A549 (cell line): Measurements from ENCODE around the gene GSG1L. TPM values are rescaled to one million over a fixed set of nuclear protein-coding genes. Genes with fewer than 3 reads are reported as not detected.
A peak's percentile ranks its signal among the peaks of the same experiment; 100 is the strongest.

ENCODE experiments used
- ATAC-seq, 2 experiments: fragments of 200-7000 bp in 1 of 2; fragments of >200 bp in 1 of 2; cut with Nextera tagmentation in 1 of 2; cut with Tn5 transposase in 1 of 2; 3 replicates each; pipeline versions ENCODE4 v1.8.0 to v1.9.1; 2018 to 2020; ENCODE audit warnings: mild to moderate bottlenecking in 1 of 2, moderate library complexity in 1 of 2
- CTCF ChIA-PET: fragments of 300-600 bp; sonication (Branson Sonifier 250); formaldehyde crosslinking; extraction: SDS; loops from one replicate; lab custom pipeline; 2021; ENCODE audit warnings: antibody characterized with exemption, inconsistent platforms; lab: Yijun Ruan, JAX
- POLR2A ChIA-PET: fragments of 350-600 bp; formaldehyde crosslinking; extraction: SDS; loops from one replicate; lab custom pipeline; 2021; ENCODE audit warnings: antibody characterized with exemption, inconsistent platforms; lab: Yijun Ruan, JAX
- DNase-seq, 2 experiments: peaks; one replicate each; pipeline versions ENCODE4 v3.0.0 to v3.0.0-alpha.2; 2011 to 2016; ENCODE audit warnings: low read depth in 1 of 2, low spot score in 1 of 2
- FAIRE-seq: peaks from 2 replicates; lab custom pipeline; 2011; peaks lifted over from hg19 to GRCh38; lab: Jason Lieb, UNC
- H3K27ac ChIP-seq, 2 experiments: fragments of >200 bp; sonication (Bioruptor Twin); formaldehyde crosslinking; 3 replicates each; pipeline ENCODE4 v1.5.1; 2016 to 2017
- H3K4me1 ChIP-seq: fragments of >200 bp; sonication (Bioruptor Twin); formaldehyde crosslinking; 3 replicates; pipeline ENCODE4 v1.6.1; 2016
- H3K4me2 ChIP-seq: fragments of >200 bp; sonication (Bioruptor Twin); formaldehyde crosslinking; 3 replicates; pipeline ENCODE4 v1.6.1; 2016
- H3K4me3 ChIP-seq: fragments of >200 bp; sonication (Bioruptor Twin); formaldehyde crosslinking; 3 replicates; pipeline ENCODE4 v1.5.1; 2016
- H3K9me3 ChIP-seq: fragments of >200 bp; sonication (Bioruptor Twin); formaldehyde crosslinking; 3 replicates; pipeline ENCODE4 v1.6.1; 2016
- CBX2 ChIP-seq: fragments of 200-600 bp; sonication (generic); IDR thresholded peaks from 2 replicates; pipeline ENCODE4 v1.6.1; 2016; ENCODE audit warnings: low read depth, mild to moderate bottlenecking, borderline replicate concordance
- CEBPB ChIP-seq, 2 experiments: fragments of >200 bp in 1 of 2; sonication (Bioruptor Twin) in 1 of 2; formaldehyde crosslinking in 1 of 2; IDR thresholded peaks; 2 replicates each; pipeline ENCODE4 v1.6.1; 2012 to 2016
- FOSB ChIP-seq: fragments of 250-450 bp; sonication (Bioruptor Pico); IDR thresholded peaks from 2 replicates; pipeline ENCODE4 v1.5.0; 2020; ENCODE audit warnings: mild to moderate bottlenecking, moderate library complexity
- FOSL2 ChIP-seq, 2 experiments: fragments of 450-650 bp in 1 of 2; fragments of >200 bp in 1 of 2; sonication (Bioruptor Twin) in 1 of 2; formaldehyde crosslinking; IDR thresholded peaks; 2 replicates each; pipeline versions ENCODE4 v1.5.0 to v1.6.1; 2016 to 2020; ENCODE audit warnings: mild to moderate bottlenecking in 1 of 2, moderate library complexity in 1 of 2
- FOXS1 ChIP-seq: fragments of 250-450 bp; sonication (Bioruptor Pico); IDR thresholded peaks from 2 replicates; pipeline ENCODE4 v1.5.0; 2020; ENCODE audit warnings: mild to moderate bottlenecking, moderate library complexity
- GATA3 ChIP-seq: IDR thresholded peaks from 2 replicates; pipeline ENCODE4 v1.6.1; 2012; ENCODE audit warnings: borderline replicate concordance
- HDAC2 ChIP-seq: fragments of 200-600 bp; sonication (generic); IDR thresholded peaks from 2 replicates; pipeline ENCODE4 v1.6.1; 2016
- HOXA7 ChIP-seq: fragments of 250-450 bp; sonication (Bioruptor Pico); IDR thresholded peaks from 2 replicates; pipeline ENCODE4 v1.5.0; 2020; ENCODE audit warnings: mild to moderate bottlenecking, moderate library complexity
- HOXB5 ChIP-seq: fragments of 250-450 bp; sonication (Bioruptor Pico); IDR thresholded peaks from 2 replicates; pipeline ENCODE4 v1.5.0; 2020; ENCODE audit warnings: mild to moderate bottlenecking, moderate library complexity
- JUN ChIP-seq, 2 experiments: fragments of >200 bp; sonication (Bioruptor Twin); formaldehyde crosslinking; IDR thresholded peaks; 2 replicates in 1 of 2; 3 replicates in 1 of 2; pipeline ENCODE4 v1.6.1; 2016 to 2017
- PHF8 ChIP-seq: fragments of 200-600 bp; sonication (generic); IDR thresholded peaks from 2 replicates; pipeline ENCODE4 v1.6.1; 2016; ENCODE audit warnings: low read depth, mild to moderate bottlenecking, antibody characterized with exemption, moderate library complexity, borderline replicate concordance
- RARB ChIP-seq: fragments of 250-450 bp; sonication (Bioruptor Pico); IDR thresholded peaks from 2 replicates; pipeline ENCODE4 v1.8.0; 2021; ENCODE audit warnings: mild to moderate bottlenecking, moderate library complexity
- ZFP36 ChIP-seq: fragments of 450-650 bp; IDR thresholded peaks from 2 replicates; pipeline ENCODE4 v1.6.1; 2014; ENCODE audit warnings: borderline replicate concordance; ENCODE audit not compliant: partially characterized antibody
- ZNF302 ChIP-seq: fragments of 250-450 bp; sonication (Bioruptor Pico); IDR thresholded peaks from 2 replicates; pipeline ENCODE4 v1.9.0; 2021; ENCODE audit warnings: inconsistent platforms, mild to moderate bottlenecking, moderate library complexity
- WGBS: methylation state at CpG from one replicate; pipeline ENCODE4 v1.1.6; 2017; ENCODE audit errors: missing lambda C conversion rate; 5-methylcytosine and 5-hydroxymethylcytosine counted together
- polyA plus RNA-seq, 4 experiments: library from polyadenylated mRNA; depleted of rRNA in 3 of 4; stranded (reverse); fragments of >200 nt; fragmentation: RNase III in 1 of 4; extraction: RNeasy Plus Mini Kit Qiagen cat#74134 plus additional on column Dnase treatment in 1 of 4; gene quantifications; 2 replicates in 3 of 4; 3 replicates in 1 of 4; pipeline ENCODE4 v1.2.3, GENCODE V29; 2011 to 2017
- TF ChIP-seq, protein P1 (sequence below): IDR thresholded peaks from 2 replicates; pipeline ENCODE4 v1.6.1; 2012
- TF ChIP-seq, protein P2 (sequence below): fragments of 200-600 bp; sonication (generic); IDR thresholded peaks from 2 replicates; pipeline ENCODE4 v1.6.1; 2016; ENCODE audit warnings: antibody characterized with exemption, mild to moderate bottlenecking, moderate library complexity
- TF ChIP-seq, protein P3 (sequence below): IDR thresholded peaks from 2 replicates; pipeline ENCODE4 v1.6.1; 2012; ENCODE audit warnings: low read depth, borderline replicate concordance
- TF ChIP-seq, protein P4 (sequence below): fragments of 150-350 bp; IDR thresholded peaks from 2 replicates; pipeline ENCODE4 v1.6.1; 2014; ENCODE audit warnings: low read depth, mild to moderate bottlenecking, low read length
- TF ChIP-seq, protein P5 (sequence below): fragments of >200 bp; sonication (Bioruptor Twin); formaldehyde crosslinking; IDR thresholded peaks from 2 replicates; pipeline ENCODE4 v1.6.1; 2016

Gene GSG1L
- polyA plus RNA-seq, 2 of the 4 experiments (the other 2 are of a cell fraction) = not detected

DNA sequence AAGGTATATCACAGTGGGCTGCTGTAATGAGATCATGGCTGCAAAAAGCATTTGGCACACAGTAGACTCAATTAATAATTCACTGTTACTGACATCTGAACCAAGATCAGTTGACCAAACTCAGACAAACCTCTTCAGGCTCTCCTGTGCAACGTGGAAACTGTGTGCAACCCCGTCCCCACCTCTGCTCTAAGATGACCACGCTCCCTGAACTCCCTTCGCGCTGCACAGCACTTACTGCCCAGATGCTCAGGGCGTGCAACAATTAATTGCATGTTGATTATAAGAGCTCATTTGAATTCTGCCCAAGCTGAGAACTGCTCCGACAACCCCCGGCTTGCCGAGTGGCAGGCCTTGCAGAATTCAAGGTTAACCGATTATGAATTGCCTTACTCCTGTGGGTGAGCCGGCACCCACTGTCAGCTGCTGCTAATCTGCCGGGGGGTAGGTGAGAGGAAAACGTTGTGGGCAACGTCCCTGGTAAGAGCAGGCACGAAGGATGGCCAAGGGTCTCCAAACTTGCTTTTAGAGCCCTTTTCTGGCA is 1.3 kb upstream of the GSG1L start:
- H3K4me1 ChIP-seq = peaks cover 4% of the 10 kb centered on the region; the same call in 1 of the 3 replicates
- no peak for ATAC-seq
- no peak for DNase-seq
- 55% methylated on average over 15 of the region's 15 CpGs for WGBS
- ChIA-PET POLR2A (no interaction called here), CTCF (interaction anchor here (1.5 to 3.1 kb wide), 3 partner anchors 10 to 92 kb away, joined by 4 to 13 read pairs (median 5); no protein-coding TSS in a partner anchor)
- H3K4me3 ChIP-seq = no peak overlapping the region
- no peak for TF ChIP-seq CBX2
- no peak for TF ChIP-seq GATA3
- TF ChIP-seq FOSL2 (IDR thresholded peaks at IDR 0.05) = no peak
- no peak for TF ChIP-seq FOSL2 (CRISPR knock-in tag; IDR thresholded peaks at IDR 0.05)
- TF ChIP-seq FOXS1 (CRISPR knock-in tag) = no peak
- TF ChIP-seq CEBPB (IDR thresholded peaks at IDR 0.05) = no peak
- TF ChIP-seq HDAC2 = no peak
- TF ChIP-seq, protein P1, sequence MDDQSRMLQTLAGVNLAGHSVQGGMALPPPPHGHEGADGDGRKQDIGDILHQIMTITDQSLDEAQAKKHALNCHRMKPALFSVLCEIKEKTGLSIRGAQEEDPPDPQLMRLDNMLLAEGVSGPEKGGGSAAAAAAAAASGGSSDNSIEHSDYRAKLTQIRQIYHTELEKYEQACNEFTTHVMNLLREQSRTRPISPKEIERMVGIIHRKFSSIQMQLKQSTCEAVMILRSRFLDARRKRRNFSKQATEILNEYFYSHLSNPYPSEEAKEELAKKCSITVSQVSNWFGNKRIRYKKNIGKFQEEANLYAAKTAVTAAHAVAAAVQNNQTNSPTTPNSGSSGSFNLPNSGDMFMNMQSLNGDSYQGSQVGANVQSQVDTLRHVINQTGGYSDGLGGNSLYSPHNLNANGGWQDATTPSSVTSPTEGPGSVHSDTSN = no peak
- no peak for TF ChIP-seq HOXA7
- TF ChIP-seq PHF8 = no peak
- no peak for TF ChIP-seq JUN (IDR thresholded peaks at IDR 0.05)
- no peak for FAIRE-seq
- H3K27ac ChIP-seq = no peak overlapping the region
- no peak overlapping the region for H3K4me2 ChIP-seq
- H3K9me3 ChIP-seq = no peaks in the 10 kb centered on the region

DNA sequence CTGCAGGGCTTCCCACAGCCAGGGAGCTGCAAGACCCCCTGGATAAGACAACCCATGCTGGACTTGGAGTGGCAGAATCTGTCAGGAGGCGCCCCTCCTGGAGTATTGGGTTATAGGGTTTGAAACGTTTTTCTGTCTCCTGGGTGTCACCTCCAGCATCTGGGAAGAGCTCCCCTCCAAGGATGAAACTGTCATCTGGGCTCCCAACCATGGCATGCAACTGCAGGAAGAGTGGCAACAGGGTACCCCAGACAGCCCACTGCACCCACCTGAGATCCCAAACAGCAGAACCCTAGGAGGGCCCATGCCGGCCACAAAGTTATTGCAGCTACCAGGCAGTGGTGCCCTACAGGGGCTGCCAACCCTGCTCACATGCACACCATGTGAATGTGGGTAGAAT is 636 bp upstream of the GSG1L start:
- CTCF ChIA-PET = interaction anchor here (1.5 to 3.1 kb wide), 3 partner anchors 9 to 91 kb away, joined by 4 to 13 read pairs (median 5); no protein-coding TSS in a partner anchor

DNA sequence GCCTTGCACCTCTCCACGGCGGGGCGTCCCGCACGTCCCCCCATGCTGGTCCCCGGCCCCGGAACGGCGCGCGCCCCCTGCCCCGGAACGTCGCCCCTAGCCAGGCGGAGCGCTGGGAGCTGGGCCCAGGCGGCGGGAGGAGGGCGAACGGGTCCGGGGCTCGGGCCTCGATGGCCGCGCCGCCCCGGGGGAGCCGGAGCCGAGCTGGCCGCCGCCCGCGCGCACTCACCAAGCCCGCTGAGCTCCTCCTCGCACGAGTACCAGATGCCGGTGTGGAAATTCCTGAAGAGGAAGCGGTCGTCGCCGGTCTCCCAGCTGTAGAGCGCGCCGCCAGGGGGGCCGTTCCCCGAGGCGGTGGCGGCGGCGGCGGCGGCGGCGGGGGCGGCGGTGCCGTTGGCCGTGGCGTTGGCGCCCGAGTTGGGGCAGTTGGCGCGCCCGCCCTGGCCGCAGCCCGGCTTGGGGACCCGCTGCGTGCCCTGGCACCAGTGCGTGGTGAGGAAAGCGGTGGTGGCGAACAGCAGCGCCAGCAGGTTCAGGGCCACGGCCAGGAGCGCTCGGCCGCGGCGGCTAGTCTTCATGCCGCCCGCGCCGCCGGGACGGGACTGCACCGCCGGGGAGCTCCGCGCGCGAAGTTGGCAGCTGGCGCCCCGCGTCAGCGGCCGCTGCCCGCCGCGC is 530 bp downstream of the GSG1L start:
- Histone ChIP-seq H3K27ac (no peak overlapping the region; a peak in 1 of 6 replicates), H3K4me2 (peak overlapping the region; percentile 98), H3K9me3 (no peaks in the 10 kb centered on the region), H3K4me3 (peak overlapping the region; percentile 47), H3K4me1 (peaks cover 4% of the 10 kb centered on the region; the same call in 1 of the 3 replicates)
- DNase-seq (peak in 1 of 2 experiments; percentile 23), FAIRE-seq (no peak), ATAC-seq (no peak)
- CTCF ChIA-PET = interaction anchor here (0.8 to 3.1 kb wide), 7 partner anchors 8 to 423 kb away, joined by 3 to 13 read pairs (median 5); no protein-coding TSS in a partner anchor
- POLR2A ChIA-PET = no interaction called here
- WGBS = 10% methylated on average over 6 of the region's 99 CpGs
- TF ChIP-seq, protein P2, sequence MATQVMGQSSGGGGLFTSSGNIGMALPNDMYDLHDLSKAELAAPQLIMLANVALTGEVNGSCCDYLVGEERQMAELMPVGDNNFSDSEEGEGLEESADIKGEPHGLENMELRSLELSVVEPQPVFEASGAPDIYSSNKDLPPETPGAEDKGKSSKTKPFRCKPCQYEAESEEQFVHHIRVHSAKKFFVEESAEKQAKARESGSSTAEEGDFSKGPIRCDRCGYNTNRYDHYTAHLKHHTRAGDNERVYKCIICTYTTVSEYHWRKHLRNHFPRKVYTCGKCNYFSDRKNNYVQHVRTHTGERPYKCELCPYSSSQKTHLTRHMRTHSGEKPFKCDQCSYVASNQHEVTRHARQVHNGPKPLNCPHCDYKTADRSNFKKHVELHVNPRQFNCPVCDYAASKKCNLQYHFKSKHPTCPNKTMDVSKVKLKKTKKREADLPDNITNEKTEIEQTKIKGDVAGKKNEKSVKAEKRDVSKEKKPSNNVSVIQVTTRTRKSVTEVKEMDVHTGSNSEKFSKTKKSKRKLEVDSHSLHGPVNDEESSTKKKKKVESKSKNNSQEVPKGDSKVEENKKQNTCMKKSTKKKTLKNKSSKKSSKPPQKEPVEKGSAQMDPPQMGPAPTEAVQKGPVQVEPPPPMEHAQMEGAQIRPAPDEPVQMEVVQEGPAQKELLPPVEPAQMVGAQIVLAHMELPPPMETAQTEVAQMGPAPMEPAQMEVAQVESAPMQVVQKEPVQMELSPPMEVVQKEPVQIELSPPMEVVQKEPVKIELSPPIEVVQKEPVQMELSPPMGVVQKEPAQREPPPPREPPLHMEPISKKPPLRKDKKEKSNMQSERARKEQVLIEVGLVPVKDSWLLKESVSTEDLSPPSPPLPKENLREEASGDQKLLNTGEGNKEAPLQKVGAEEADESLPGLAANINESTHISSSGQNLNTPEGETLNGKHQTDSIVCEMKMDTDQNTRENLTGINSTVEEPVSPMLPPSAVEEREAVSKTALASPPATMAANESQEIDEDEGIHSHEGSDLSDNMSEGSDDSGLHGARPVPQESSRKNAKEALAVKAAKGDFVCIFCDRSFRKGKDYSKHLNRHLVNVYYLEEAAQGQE = no peak
- no peak for TF ChIP-seq ZNF302 (CRISPR knock-in tag)
- TF ChIP-seq, protein P3, sequence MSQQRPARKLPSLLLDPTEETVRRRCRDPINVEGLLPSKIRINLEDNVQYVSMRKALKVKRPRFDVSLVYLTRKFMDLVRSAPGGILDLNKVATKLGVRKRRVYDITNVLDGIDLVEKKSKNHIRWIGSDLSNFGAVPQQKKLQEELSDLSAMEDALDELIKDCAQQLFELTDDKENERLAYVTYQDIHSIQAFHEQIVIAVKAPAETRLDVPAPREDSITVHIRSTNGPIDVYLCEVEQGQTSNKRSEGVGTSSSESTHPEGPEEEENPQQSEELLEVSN = no peak
- TF ChIP-seq RARB (CRISPR knock-in tag) = no peak
- TF ChIP-seq FOSB (CRISPR knock-in tag) = no peak

More for the DNA sequence above, 636 bp upstream of the GSG1L start:
- Histone ChIP-seq H3K4me3 (no peak overlapping the region), H3K4me1 (peaks cover 4% of the 10 kb centered on the region; the same call in 1 of the 3 replicates), H3K27ac (no peak overlapping the region), H3K4me2 (peak overlapping the region; percentile 98; the same call in 1 of the 3 replicates), H3K9me3 (no peaks in the 10 kb centered on the region)
- no peak for DNase-seq
- no peak for ATAC-seq
- no peak for FAIRE-seq
- POLR2A ChIA-PET = no interaction called here
- TF ChIP-seq JUN (IDR thresholded peaks at IDR 0.05) = no peak
- no peak for TF ChIP-seq CEBPB (IDR thresholded peaks at IDR 0.05)
- TF ChIP-seq HOXB5 (CRISPR knock-in tag) = no peak
- TF ChIP-seq FOSB (CRISPR knock-in tag) = no peak
- TF ChIP-seq, protein P4, sequence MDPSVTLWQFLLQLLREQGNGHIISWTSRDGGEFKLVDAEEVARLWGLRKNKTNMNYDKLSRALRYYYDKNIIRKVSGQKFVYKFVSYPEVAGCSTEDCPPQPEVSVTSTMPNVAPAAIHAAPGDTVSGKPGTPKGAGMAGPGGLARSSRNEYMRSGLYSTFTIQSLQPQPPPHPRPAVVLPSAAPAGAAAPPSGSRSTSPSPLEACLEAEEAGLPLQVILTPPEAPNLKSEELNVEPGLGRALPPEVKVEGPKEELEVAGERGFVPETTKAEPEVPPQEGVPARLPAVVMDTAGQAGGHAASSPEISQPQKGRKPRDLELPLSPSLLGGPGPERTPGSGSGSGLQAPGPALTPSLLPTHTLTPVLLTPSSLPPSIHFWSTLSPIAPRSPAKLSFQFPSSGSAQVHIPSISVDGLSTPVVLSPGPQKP = no peak
- TF ChIP-seq, protein P5, sequence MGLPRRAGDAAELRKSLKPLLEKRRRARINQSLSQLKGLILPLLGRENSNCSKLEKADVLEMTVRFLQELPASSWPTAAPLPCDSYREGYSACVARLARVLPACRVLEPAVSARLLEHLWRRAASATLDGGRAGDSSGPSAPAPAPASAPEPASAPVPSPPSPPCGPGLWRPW = no peak
- no peak for TF ChIP-seq ZFP36
- 0% methylated on average over 1 of the region's 3 CpGs for WGBS
